HUDEP-2 (cell line): ENCODE results near the gene PIEZO1.
"Not testable (repeated sequence)": the region's sequence is repeated elsewhere in the genome, so short reads cannot be mapped to it uniquely, and the experiment has no call there.

ENCODE experiments used
- DNase-seq, 76 experiments: peaks; one replicate each; lab custom pipeline; 2025; ENCODE audit not compliant: unreplicated experiment in 76 of 76; lab: John Stamatoyannopoulos, UW

The PIEZO1 gene

GRCh38 chr16:88678224-88678979 lies 106.6 kb downstream of the PIEZO1 start:
- DNase-seq: no peak

- DNase-seq: no peak
Observed at GRCh38 chr16:88677721-88678120, 107.3 kb downstream of the PIEZO1 start.

GRCh38 chr16:88676502-88677242 lies 108.3 kb downstream of the PIEZO1 start:
- no peak for DNase-seq

- no peak for DNase-seq
Observed at GRCh38 chr16:88673716-88674379, 111.2 kb downstream of the PIEZO1 start.

- peak in 1 of 76 experiments; percentile 13 for DNase-seq
Observed at GRCh38 chr16:88672776-88673175, 112.2 kb downstream of the PIEZO1 start.

- no peak for DNase-seq
Observed at GRCh38 chr16:88671806-88672205, 113.2 kb downstream of the PIEZO1 start.

GRCh38 chr16:88669980-88670379 lies 115.0 kb downstream of the PIEZO1 start:
- no peak for DNase-seq

- not testable (repeated sequence) for DNase-seq
Observed at GRCh38 chr16:88669493-88669892, 115.5 kb downstream of the PIEZO1 start.

GRCh38 chr16:88667461-88667860 lies 117.6 kb downstream of the PIEZO1 start:
- no peak for DNase-seq

- DNase-seq: no peak
Observed at GRCh38 chr16:88665570-88665969, 119.5 kb downstream of the PIEZO1 start.
